Measurements from ENCODE around the gene LARGE2. TPM values are rescaled to one million over a fixed set of nuclear protein-coding genes. Genes with fewer than 3 reads are reported as not detected.

LARGE2 gene
- polyA plus RNA-seq, 1 donor from 2014 or later, result not detected

GRCh38 chr11:45949992-45950407 lies 27.5 kb downstream of the LARGE2 start:
- Histone ChIP-seq H3K27ac (ENCODE audit: low read length) (no peak overlapping the region), H3F3A (ENCODE audit: insufficient read depth, low read length, poor library complexity, severe bottlenecking) (no peaks in the 10 kb centered on the region), H3K4me3 (ENCODE audit: low read length) (no peak overlapping the region), H3K9me2 (ENCODE audit: insufficient read depth, low read length) (no peaks in the 10 kb centered on the region), H3K9me3 (ENCODE audit: low read length) (no peaks in the 10 kb centered on the region), H3K27me3 (ENCODE audit: insufficient read depth, low read depth, low read length) (no peaks in the 10 kb centered on the region), H3K79me2 (replicated peaks; ENCODE audit: insufficient read depth, low read length) (no peaks in the 10 kb centered on the region), H3K36me3 (ENCODE audit: insufficient read depth, low read length) (no peaks in the 10 kb centered on the region), H4K20me1 (ENCODE audit: insufficient read depth) (no peaks in the 10 kb centered on the region), H3K9ac (ENCODE audit: low read length) (no peak overlapping the region), H2AFZ (ENCODE audit: low read depth, low read length) (no peak overlapping the region), H3K4me2 (ENCODE audit: low read length) (no peak overlapping the region)
- no peak for TF ChIP-seq SMC3 (conservative IDR thresholded peaks at IDR 0.05; ENCODE audit: poor library complexity)
- no peak for TF ChIP-seq REST (IDR thresholded peaks at IDR 0.05; ENCODE audit: borderline replicate concordance)
- TF ChIP-seq CTCF (IDR thresholded peaks at IDR 0.05; ENCODE audit: poor library complexity, severe bottlenecking), result no peak
- TF ChIP-seq RAD21 (conservative IDR thresholded peaks at IDR 0.05), result no peak
- no peak for TF ChIP-seq TAF1 (IDR thresholded peaks at IDR 0.05; ENCODE audit: low read depth)
- TF ChIP-seq EZH2 (IDR thresholded peaks at IDR 0.05; ENCODE audit: borderline replicate concordance, insufficient read depth, low read length, poor library complexity, severe bottlenecking), result no peak
- TF ChIP-seq EP300 (conservative IDR thresholded peaks at IDR 0.05; ENCODE audit: poor library complexity, severe bottlenecking), result no peak
- no peak for TF ChIP-seq POLR2AphosphoS5 (IDR thresholded peaks at IDR 0.05)
- no peak for TF ChIP-seq MXI1 (conservative IDR thresholded peaks at IDR 0.05; ENCODE audit: poor library complexity, severe bottlenecking)

- no peaks in the 10 kb centered on the region for H4K20me1 ChIP-seq (ENCODE audit: insufficient read depth)
- no peak overlapping the region for H2AFZ ChIP-seq (ENCODE audit: low read depth, low read length)
- H3K36me3 ChIP-seq (ENCODE audit: insufficient read depth, low read length), result no peaks in the 10 kb centered on the region
- H3K4me3 ChIP-seq (ENCODE audit: low read length), result no peak overlapping the region
- H3K27ac ChIP-seq (ENCODE audit: low read length), result no peak overlapping the region
- H3K4me2 ChIP-seq (ENCODE audit: low read length), result no peak overlapping the region
- H3K9me3 ChIP-seq (ENCODE audit: low read length), result no peaks in the 10 kb centered on the region
- TF ChIP-seq RAD21 (conservative IDR thresholded peaks at IDR 0.05) (no peak), CTCF (IDR thresholded peaks at IDR 0.05; ENCODE audit: poor library complexity, severe bottlenecking) (no peak), SMC3 (conservative IDR thresholded peaks at IDR 0.05; ENCODE audit: poor library complexity) (no peak), EP300 (conservative IDR thresholded peaks at IDR 0.05; ENCODE audit: poor library complexity, severe bottlenecking) (no peak), TAF1 (IDR thresholded peaks at IDR 0.05; ENCODE audit: low read depth) (no peak), EZH2 (IDR thresholded peaks at IDR 0.05; ENCODE audit: borderline replicate concordance, insufficient read depth, low read length, poor library complexity, severe bottlenecking) (no peak), POLR2AphosphoS5 (IDR thresholded peaks at IDR 0.05) (no peak), MXI1 (conservative IDR thresholded peaks at IDR 0.05; ENCODE audit: poor library complexity, severe bottlenecking) (no peak), REST (IDR thresholded peaks at IDR 0.05; ENCODE audit: borderline replicate concordance) (no peak)
- H3F3A ChIP-seq (ENCODE audit: insufficient read depth, low read length, poor library complexity, severe bottlenecking), result no peaks in the 10 kb centered on the region
- no peaks in the 10 kb centered on the region for H3K9me2 ChIP-seq (ENCODE audit: insufficient read depth, low read length)
- no peak overlapping the region for H3K9ac ChIP-seq (ENCODE audit: low read length)
- no peaks in the 10 kb centered on the region for H3K79me2 ChIP-seq (replicated peaks; ENCODE audit: insufficient read depth, low read length)
- H3K27me3 ChIP-seq (ENCODE audit: insufficient read depth, low read depth, low read length), result no peaks in the 10 kb centered on the region
These were observed 37.4 kb downstream of the LARGE2 start for GRCh38 chr11:45959851-45960250.

Data from neural cell (in vitro differentiated cells).